SHP77 (cell line): Measurements from ENCODE around the gene ANKRD39.

Experiments
- DNase-seq, 2 experiments: peaks; one replicate each; lab custom pipeline; 2025; lab: John Stamatoyannopoulos, UW

ANKRD39 gene

GRCh38 chr2:96853321-96853720 is 4.5 kb downstream of the ANKRD39 start:
- DNase-seq = no peak

GRCh38 chr2:96852667-96853066 is 5.1 kb downstream of the ANKRD39 start:
- DNase-seq = no peak

GRCh38 chr2:96848264-96848663 is 9.6 kb downstream of the ANKRD39 start:
- DNase-seq = no peak

GRCh38 chr2:96847586-96847985 is 10.2 kb downstream of the ANKRD39 start:
- no peak for DNase-seq

GRCh38 chr2:96846825-96847224 is 11.0 kb downstream of the ANKRD39 start:
- no peak for DNase-seq

- no peak for DNase-seq
Measured at GRCh38 chr2:96844405-96844808, 13.4 kb downstream of the ANKRD39 start.

GRCh38 chr2:96843538-96844268 is 14.1 kb downstream of the ANKRD39 start, which contains the start of gene ANKRD23:
Gene ANKRD23 (minus strand): TSS chr2:96844021. CDS start chr2:96843992, 29 bp downstream.
- no peak for DNase-seq

- DNase-seq = no peak
Measured at GRCh38 chr2:96842600-96842999, 15.2 kb downstream of the ANKRD39 start.

GRCh38 chr2:96841701-96842495 is 15.9 kb downstream of the ANKRD39 start:
- DNase-seq = no peak

GRCh38 chr2:96839875-96840850 is 17.7 kb downstream of the ANKRD39 start:
- DNase-seq = peak; percentile 39 to 55

- DNase-seq = no peak
Measured at GRCh38 chr2:96839293-96839874, 18.4 kb downstream of the ANKRD39 start.

GRCh38 chr2:96838345-96839292 is 19.2 kb downstream of the ANKRD39 start:
- no peak for DNase-seq

- DNase-seq = no peak
Measured at GRCh38 chr2:96837575-96837974, 20.2 kb downstream of the ANKRD39 start.

GRCh38 chr2:96835830-96836229 is 22.0 kb downstream of the ANKRD39 start:
- DNase-seq = no peak

- peak; percentile 84 to 93 for DNase-seq
Measured at GRCh38 chr2:96832754-96833507, 24.9 kb downstream of the ANKRD39 start.

- no peak for DNase-seq
Measured at GRCh38 chr2:96832408-96832753, 25.4 kb downstream of the ANKRD39 start.

GRCh38 chr2:96831679-96832078 is 26.1 kb downstream of the ANKRD39 start:
- no peak for DNase-seq

GRCh38 chr2:96830044-96830562 is 27.7 kb downstream of the ANKRD39 start:
- DNase-seq = no peak

- no peak for DNase-seq
Measured at GRCh38 chr2:96828874-96829273, 28.9 kb downstream of the ANKRD39 start.

GRCh38 chr2:96828436-96828835 is 29.4 kb downstream of the ANKRD39 start:
- no peak for DNase-seq
